MM.1S (cell line): ENCODE measurements around the gene FAM120A.

Experiments used
- CTCF ChIP-seq: fragments of 300-600 bp; sonication (generic); IDR thresholded peaks from 2 replicates; pipeline ENCODE4 v1.5.1; 2016; ENCODE audit warnings: antibody characterized with exemption, low read length, mixed read lengths
- EZH2 ChIP-seq: fragments of 300-600 bp; sonication (generic); optimal IDR thresholded peaks from 2 replicates; pipeline ENCODE3; 2017; ENCODE audit warnings: low read depth, mild to moderate bottlenecking, antibody characterized with exemption, low read length, mixed read lengths
- EZH2phosphoT487 ChIP-seq: fragments of 300-600 bp; sonication (generic); IDR thresholded peaks from 2 replicates; pipeline ENCODE4 v1.6.1; 2018; ENCODE audit warnings: antibody characterized with exemption, low read length

DNA sequence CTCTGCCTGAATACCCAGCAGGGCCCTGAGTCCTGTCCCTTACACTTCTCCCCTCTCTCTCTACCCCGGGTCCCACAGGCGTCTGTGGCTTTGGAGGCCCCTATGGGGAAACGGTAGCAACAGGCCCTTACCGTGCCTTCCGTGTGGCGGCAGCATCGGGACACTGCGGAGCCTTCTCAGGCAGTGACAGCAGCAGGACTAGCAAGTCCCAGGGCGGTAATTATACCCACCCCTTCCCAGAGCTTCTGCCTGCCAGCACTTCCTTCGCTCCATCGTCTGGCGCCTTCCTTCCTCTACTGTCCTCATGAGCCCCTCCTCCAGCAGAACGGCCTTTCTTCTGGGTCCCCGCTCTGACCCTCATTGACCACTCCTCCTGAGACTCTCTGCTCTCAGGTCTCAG lies 107.0 kb downstream of the FAM120A start:
- no peak for TF ChIP-seq CTCF
- TF ChIP-seq EZH2, result no peak
- no peak for TF ChIP-seq EZH2phosphoT487
